Esophagus muscularis mucosa (tissue), 3 donors: ENCODE data around the gene TRAF5.

Experiments
- POLR2A ChIP-seq: fragments of 450-650 bp; IDR thresholded peaks from one replicate; pipeline ENCODE4 v1.6.1; 2017; ENCODE audit warnings: antibody characterized with exemption, moderate library complexity, mild to moderate bottlenecking, low read depth
- TF ChIP-seq, protein P1 (sequence below), 3 experiments: fragments of 200-600 bp in 2 of 3; fragments of 450-650 bp in 1 of 3; sonication (generic) in 2 of 3; IDR thresholded peaks; one replicate each; pipeline ENCODE4 v1.5.1; 2017 to 2019; ENCODE audit warnings: antibody characterized with exemption in 3 of 3, mild to moderate bottlenecking in 2 of 3, moderate library complexity in 1 of 3

DNA sequence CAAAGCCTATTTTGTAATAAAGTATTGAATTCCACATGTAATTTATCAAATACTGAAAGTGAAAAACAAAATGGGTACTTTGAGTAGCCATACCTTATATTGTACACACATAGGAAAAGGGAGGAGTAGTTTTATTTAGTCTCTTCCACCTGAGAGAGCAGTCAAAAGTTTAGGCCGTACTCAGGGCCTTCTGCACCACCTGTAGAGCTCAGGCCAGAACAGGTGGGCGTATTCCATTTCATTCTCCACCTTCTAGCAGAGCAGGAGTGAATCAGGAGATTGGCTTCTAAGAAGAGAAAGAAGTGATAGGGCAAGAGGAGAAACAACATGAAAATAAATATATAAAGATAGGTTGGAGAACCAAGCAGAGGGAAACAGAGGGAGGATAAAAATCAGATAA is 44.0 kb downstream of the TRAF5 start:
- TF ChIP-seq, protein P1, sequence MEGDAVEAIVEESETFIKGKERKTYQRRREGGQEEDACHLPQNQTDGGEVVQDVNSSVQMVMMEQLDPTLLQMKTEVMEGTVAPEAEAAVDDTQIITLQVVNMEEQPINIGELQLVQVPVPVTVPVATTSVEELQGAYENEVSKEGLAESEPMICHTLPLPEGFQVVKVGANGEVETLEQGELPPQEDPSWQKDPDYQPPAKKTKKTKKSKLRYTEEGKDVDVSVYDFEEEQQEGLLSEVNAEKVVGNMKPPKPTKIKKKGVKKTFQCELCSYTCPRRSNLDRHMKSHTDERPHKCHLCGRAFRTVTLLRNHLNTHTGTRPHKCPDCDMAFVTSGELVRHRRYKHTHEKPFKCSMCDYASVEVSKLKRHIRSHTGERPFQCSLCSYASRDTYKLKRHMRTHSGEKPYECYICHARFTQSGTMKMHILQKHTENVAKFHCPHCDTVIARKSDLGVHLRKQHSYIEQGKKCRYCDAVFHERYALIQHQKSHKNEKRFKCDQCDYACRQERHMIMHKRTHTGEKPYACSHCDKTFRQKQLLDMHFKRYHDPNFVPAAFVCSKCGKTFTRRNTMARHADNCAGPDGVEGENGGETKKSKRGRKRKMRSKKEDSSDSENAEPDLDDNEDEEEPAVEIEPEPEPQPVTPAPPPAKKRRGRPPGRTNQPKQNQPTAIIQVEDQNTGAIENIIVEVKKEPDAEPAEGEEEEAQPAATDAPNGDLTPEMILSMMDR (IDR thresholded peaks at IDR 0.05) = no peak
- no peak for TF ChIP-seq POLR2A
